Esophagus squamous epithelium (tissue), 4 donors: Measurements from ENCODE around the gene VPS45.

Experiments used
- POLR2A ChIP-seq, 4 donors: fragments of 450-650 bp; IDR thresholded peaks; one replicate each; pipeline ENCODE4 v1.6.1; 2017; ENCODE audit warnings: antibody characterized with exemption in 4 of 4, mild to moderate bottlenecking in 4 of 4, moderate library complexity in 3 of 4
- TF ChIP-seq, protein P1 (sequence below), 6 experiments: fragments of 450-650 bp in 4 of 6; fragments of 200-600 bp in 2 of 6; sonication (generic) in 2 of 6; IDR thresholded peaks; one replicate each; pipeline ENCODE4 v1.5.1; 2016 to 2019; ENCODE audit warnings: antibody characterized with exemption in 6 of 6, mild to moderate bottlenecking in 4 of 6, moderate library complexity in 4 of 6

DNA sequence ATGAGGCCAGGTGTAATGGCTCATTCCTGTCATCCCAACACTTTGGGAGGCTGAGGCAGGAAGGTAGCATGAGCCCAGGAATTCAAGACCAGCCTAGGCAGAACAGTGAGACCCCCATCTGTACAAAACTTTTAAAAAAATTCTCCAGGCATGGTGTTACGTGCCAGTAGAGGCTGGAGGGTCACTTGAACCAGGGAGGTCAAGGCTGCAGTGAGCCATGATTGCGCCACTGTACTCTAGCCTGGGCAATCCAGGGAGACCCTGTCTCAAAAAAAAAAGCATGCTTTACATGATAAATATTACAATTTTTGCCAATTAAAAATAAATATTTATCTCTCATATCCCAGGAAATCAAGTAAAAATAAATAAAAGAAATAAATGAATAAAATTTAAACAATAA, 17.6 kb upstream of the VPS45 start:
- TF ChIP-seq, protein P1, sequence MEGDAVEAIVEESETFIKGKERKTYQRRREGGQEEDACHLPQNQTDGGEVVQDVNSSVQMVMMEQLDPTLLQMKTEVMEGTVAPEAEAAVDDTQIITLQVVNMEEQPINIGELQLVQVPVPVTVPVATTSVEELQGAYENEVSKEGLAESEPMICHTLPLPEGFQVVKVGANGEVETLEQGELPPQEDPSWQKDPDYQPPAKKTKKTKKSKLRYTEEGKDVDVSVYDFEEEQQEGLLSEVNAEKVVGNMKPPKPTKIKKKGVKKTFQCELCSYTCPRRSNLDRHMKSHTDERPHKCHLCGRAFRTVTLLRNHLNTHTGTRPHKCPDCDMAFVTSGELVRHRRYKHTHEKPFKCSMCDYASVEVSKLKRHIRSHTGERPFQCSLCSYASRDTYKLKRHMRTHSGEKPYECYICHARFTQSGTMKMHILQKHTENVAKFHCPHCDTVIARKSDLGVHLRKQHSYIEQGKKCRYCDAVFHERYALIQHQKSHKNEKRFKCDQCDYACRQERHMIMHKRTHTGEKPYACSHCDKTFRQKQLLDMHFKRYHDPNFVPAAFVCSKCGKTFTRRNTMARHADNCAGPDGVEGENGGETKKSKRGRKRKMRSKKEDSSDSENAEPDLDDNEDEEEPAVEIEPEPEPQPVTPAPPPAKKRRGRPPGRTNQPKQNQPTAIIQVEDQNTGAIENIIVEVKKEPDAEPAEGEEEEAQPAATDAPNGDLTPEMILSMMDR (IDR thresholded peaks at IDR 0.05): no peak
- TF ChIP-seq POLR2A (IDR thresholded peaks at IDR 0.05): no peak
